Activated T-helper 1 cell treated with anti-CD3 and anti-CD28 coated beads, Interleukin-2, amount 50 U/mL, for 16 hours (primary cell): Measurements from ENCODE around the gene SMARCD1.

Source experiments
- DNase-seq, 2 donors: peaks; one replicate each; pipeline ENCODE4 v3.0.0-alpha.2; 2020; ENCODE audit warnings: low read depth in 1 of 2, low spot score in 1 of 2

SMARCD1 gene

GRCh38 chr12:50103767-50104321 is 18.7 kb downstream of the SMARCD1 start, which contains the start of gene GPD1:
Gene GPD1 (plus strand): TSS chr12:50104008. CDS start chr12:50104051, 43 bp downstream.
- DNase-seq = no peak

DNA sequence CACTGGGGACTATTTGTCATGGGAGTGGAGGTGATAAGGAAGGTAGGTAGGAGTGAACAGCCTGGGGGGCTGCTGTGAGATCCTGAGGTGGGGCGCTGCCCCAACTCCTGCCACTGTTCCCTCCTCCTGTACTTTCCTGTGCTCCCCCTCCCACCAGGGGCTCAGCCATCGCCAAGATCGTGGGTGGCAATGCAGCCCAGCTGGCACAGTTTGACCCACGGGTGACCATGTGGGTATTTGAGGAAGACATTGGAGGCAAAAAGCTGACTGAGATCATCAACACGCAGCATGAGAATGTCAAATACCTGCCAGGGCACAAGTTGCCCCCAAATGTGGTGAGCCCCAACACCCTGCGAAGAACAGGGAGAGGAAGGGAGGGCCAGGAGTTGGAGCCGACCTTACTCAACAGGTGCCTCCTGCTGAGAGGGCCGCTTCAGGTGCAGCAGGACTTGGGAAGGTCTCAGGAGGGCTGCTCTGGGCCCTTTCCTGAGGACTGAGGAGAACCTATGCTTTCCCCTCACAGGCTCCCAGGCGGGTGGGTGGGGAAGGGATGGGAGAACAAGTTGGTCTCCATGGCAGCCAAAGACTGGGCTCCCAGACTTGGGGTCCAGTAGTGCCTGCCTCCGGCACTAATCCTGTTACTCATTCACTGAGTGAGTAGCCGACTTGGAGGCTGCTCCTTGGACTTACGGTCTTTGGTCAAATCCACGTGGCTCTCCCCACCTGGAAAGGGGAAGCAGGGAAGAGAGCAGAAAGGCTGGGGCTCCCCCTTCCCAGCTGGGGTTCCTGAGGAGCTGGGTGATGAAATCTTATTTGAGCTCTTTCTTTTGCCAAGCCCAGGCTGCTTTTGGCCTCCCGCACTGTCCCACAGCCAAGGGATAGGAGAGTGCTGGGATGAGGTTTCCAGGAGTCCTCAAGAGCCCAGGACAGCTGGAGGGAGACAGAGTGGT is 19.6 kb downstream of the SMARCD1 start:
- DNase-seq = no peak

GRCh38 chr12:50105913-50106450 is 20.8 kb downstream of the SMARCD1 start:
- DNase-seq = no peak

GRCh38 chr12:50106907-50107306 is 21.8 kb downstream of the SMARCD1 start:
- DNase-seq = no peak

GRCh38 chr12:50107416-50108268 is 22.5 kb downstream of the SMARCD1 start:
- no peak for DNase-seq

DNA sequence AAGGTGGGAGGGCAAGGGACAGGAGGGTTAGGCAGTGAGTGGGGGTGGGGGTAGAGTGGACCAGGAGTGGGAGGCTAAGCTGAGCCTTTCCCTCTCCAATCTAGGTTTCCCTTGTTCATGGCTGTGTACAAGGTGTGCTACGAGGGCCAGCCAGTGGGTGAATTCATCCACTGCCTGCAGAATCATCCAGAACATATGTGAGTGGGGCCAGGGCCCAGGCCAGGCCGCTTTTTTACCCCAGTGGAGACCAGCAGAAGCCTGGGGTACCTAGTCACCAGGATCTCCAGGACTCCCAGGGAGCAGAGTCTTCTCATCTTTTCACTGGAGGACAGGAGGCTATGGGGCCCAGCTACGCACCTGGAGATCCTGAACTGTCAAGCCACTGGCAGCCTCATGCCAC is 24.2 kb downstream of the SMARCD1 start:
- DNase-seq = no peak

DNA sequence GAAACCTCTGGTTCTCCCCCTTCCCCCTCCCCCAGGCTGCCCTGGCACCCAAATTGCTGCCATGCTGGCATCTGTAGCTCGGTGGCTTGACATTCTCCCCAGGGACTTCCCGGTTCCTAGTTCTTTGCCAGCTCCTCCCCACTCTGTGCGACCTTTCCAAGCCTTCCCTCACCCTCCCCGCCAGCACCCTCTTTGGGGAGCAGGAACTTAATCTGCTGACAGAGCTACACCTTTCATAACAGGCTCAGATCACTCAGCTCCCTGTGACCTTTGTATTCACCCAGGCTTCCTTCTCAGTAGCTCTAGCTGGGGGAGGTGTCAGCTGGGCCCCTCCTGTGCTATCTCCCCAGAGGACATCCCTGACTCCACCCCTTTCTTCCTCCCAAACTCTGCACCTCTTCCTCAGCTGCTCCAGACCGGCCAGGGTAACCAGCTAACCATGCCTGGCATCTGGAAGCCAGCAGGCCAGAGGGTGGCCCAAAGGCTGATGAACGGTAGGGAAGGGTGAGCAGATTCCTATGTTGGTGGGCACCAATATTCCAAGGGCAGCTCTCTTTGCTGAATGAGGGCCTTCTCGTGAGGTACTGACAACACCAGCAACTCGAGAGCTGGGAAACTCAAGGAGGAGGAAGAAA is 25.1 kb downstream of the SMARCD1 start:
- DNase-seq = no peak

- DNase-seq = no peak
Measured at GRCh38 chr12:50110762-50111351, 25.7 kb downstream of the SMARCD1 start.

DNA sequence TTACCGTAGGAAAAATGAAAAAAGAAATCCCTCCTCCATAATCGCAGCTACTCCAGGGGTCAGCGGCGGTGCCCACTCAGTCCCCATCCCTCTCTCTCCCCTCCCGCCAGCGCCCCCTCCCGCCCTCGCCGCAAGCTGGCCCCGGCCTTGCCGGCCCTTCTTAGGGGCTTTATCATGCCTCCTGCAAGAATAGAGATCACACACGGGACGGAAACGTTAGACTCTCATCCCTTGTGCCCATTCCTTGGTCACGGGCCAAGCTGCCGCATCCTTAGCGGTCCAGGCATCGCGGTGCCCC is 26.2 kb downstream of the SMARCD1 start:
- no peak for DNase-seq

- peak; percentile 98 to 100 for DNase-seq
Measured at GRCh38 chr12:50111693-50112455, 26.7 kb downstream of the SMARCD1 start, which contains the start of gene COX14. Gene COX14 (plus strand): TSS chr12:50112236. CDS start chr12:50120044, 7,808 bp downstream.

DNA sequence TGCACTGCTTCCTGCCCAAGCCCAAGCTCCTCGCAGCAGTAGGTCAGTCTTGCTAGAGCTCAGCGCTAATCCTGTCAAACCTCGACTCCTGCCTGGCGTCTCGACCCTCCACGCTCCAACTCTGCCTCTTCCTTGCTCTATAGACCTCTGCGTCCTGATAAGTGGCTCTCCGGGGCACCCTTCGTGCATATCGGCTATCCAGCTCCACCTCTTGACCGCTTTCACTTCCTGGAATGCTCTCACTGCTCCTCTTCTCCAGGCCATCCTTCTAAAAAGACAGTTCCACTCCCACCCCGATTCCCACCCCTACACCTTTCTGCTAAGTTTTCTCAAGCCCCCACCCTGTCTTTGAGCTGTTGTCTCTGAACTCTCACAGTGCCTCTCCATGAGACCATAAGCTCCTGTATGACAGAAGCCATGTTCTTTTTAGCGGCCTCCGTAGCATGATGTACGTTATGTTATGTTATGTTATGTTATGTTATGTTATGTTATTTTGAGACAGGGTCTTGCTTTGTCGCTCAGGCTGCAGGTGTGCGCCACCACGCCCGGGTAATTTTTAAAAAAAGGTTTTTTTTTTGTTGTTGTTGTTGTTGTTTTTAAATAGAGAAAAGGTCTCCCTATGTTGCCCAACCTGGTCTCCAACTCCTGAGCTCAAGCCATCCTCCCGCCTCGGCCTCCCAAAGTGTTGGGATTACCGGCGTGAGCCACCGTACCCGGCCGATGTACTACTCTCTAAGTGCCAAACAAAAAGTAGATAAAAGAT is 27.5 kb downstream of the SMARCD1 start:
- no peak for DNase-seq

- no peak for DNase-seq
Measured at GRCh38 chr12:50117057-50117622, 32.0 kb downstream of the SMARCD1 start.

GRCh38 chr12:50119387-50119786 is 34.2 kb downstream of the SMARCD1 start:
- DNase-seq = no peak

- no peak for DNase-seq
Measured at GRCh38 chr12:50120521-50120920, 35.4 kb downstream of the SMARCD1 start.

GRCh38 chr12:50120953-50121352 is 35.8 kb downstream of the SMARCD1 start:
- DNase-seq = no peak

DNA sequence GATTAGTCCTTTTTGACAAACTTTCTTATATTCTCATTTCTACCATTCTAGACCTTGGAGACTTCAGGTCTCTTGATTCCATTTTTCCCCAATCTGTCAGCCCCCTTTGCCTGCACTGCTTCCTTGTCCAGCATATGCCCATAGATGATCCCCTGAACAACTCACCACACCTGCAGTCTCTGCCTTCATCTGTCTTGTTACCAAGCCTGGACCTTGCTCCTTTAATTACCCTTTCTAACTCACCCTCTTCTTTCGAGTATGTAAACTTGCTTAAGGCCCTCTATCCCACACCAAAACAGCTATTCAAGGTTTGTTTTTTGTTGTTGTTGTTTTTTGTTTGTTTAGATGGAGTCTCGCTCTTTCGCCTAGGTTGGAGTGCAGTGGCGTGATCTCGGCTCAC is 36.5 kb downstream of the SMARCD1 start:
- no peak for DNase-seq

GRCh38 chr12:50123203-50123602 is 38.1 kb downstream of the SMARCD1 start:
- DNase-seq = no peak

DNA sequence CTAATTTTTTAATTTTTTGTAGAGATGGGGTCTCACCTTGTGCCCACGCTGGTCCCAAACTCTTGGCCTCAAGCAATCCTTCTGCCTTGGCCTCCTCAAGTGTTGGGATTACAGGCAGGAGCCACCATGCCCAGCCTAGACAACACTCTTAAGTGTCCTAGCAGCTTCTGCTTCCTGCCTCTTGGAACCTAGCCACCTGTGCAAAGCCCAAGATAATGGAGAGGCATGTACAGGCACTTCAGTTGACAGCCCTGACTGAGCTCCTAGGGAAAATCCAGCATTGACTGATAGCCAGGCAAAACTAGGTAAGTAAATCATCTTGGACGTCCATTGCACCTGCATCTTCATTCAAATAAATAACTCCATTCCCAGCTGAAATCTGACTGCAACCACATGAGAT is 42.4 kb downstream of the SMARCD1 start:
- DNase-seq = no peak

DNA sequence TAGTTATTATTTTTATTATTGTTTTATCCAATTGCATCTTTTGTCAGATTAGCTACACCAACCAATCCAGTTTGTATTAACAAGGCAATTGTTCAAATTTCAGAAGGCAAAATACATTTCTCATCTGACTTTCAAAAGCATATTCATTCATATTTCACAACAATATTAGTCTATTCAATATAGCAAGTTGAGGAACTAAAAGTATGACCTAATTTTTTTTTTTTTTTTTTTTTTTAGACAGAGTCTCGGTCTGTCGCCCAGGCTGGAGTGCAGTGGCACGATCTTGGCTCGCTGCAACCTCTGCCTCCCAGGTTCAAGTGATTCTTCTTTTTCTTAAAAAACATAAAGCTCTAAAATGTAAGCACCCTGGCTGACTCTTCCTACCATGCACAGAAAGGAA is 44.1 kb downstream of the SMARCD1 start:
- no peak for DNase-seq
